ENCODE measurements around the gene LIX1L. TPM values are rescaled to one million over a fixed set of nuclear protein-coding genes. Genes with fewer than 3 reads are reported as not detected.

LIX1L gene
- total RNA-seq, 1 donor: 50.8 TPM

DNA sequence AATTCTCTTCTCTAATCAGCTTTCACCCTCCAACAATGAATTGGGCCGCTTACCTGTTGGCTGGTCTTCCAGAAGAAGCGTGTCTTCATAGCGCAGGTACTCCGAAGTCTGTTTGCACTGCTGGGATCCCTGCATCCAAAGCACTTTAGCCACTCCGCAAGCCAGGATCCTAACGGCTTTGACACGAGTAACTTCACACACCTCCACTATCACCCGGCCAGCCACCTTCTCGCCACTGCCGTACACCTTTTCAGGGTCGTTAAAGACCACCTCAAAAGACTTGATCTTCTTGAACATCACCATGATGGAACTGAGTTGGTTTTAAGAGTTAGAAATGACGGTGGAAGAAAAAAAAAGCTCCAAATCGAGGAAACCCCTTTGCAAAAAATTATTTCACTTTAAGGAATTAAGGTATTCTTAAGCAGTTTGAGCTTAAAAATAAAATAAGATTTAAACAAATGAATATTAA lies 38.2 kb upstream of the LIX1L start:
- TF ChIP-seq, protein P1, sequence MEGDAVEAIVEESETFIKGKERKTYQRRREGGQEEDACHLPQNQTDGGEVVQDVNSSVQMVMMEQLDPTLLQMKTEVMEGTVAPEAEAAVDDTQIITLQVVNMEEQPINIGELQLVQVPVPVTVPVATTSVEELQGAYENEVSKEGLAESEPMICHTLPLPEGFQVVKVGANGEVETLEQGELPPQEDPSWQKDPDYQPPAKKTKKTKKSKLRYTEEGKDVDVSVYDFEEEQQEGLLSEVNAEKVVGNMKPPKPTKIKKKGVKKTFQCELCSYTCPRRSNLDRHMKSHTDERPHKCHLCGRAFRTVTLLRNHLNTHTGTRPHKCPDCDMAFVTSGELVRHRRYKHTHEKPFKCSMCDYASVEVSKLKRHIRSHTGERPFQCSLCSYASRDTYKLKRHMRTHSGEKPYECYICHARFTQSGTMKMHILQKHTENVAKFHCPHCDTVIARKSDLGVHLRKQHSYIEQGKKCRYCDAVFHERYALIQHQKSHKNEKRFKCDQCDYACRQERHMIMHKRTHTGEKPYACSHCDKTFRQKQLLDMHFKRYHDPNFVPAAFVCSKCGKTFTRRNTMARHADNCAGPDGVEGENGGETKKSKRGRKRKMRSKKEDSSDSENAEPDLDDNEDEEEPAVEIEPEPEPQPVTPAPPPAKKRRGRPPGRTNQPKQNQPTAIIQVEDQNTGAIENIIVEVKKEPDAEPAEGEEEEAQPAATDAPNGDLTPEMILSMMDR (IDR thresholded peaks at IDR 0.05; ENCODE audit: insufficient read depth, low read length): no peak
- DNase-seq (ENCODE audit: low read depth): no peak

DNA sequence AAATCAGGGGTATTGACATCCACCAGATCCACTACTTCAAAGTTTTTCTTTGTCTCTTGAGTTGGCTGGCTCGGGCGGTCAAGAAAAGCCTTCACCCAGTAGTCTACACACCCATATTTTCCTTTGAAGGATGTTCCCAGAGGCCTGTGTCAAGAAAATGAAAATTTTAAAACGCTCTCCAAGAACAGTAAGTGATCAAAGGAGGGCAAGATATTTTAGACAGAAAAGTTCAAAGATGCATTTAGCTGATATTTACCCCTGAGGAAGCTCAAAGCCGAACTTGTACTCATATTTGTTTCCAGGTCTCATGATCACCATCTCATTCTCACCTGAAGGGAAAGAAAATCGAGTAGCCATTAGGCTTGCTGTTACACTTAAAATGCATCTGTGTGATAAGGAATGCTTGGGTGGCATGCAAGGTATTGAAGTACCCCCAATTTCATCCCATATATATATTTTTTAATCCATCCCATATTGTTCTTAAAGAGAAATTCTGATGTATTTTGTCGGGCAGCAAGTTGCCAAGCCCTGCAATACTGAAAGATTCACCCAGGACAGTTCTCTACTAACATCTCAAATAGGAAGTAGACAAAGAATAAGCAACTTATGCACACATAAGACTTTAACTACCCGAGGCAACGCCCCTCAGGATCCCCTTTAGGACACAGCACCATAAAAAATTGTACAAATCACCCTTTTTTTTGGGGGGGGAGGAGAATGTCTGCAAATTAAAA lies 37.5 kb upstream of the LIX1L start:
- H3K4me3 ChIP-seq (ENCODE audit: low read depth, low read length): peak overlapping the region; percentile 99
- TF ChIP-seq, protein P1 (IDR thresholded peaks at IDR 0.05; ENCODE audit: insufficient read depth, low read length): no peak
- no peak for DNase-seq (ENCODE audit: low read depth)

More for the DNA sequence above, 38.2 kb upstream of the LIX1L start:
- peak overlapping the region; percentile 99 for H3K4me3 ChIP-seq (ENCODE audit: low read depth, low read length)

DNA sequence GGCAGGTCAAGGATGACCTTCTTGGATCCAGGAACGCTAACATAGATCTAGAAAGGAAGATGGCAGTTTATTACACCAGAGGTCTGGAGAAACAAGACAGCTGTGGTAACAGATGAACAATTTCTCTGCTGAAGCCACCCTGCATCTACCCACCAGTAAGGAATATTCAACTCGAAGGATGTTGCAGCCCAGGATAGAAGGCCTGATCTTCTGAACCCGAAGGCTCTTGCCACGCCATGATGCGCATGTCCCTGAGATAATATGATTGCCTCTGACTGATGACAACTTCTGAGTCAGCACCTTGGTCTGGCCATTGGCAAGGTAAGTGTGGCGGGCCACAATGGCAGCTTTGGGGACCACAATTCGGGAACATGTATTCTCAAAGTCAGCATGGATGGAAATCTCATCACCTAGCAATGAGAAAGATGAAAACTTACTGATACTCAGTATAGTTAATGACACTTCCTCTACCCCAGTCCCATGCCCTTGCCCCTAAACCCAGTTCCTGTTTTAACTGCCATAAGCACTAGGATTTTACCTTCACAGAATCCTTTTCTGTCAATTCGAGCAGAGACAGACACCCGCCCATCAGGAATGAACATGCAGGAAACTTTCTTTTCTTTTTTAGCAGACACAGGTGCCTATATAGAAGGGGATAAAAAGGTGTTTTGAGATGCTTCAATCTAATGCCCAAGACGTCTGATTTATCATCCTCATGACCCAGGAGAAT lies 36.7 kb upstream of the LIX1L start:
- DNase-seq (ENCODE audit: low read depth): no peak
- peak overlapping the region; percentile 99 for H3K4me3 ChIP-seq (ENCODE audit: low read depth, low read length)
- TF ChIP-seq, protein P1 (IDR thresholded peaks at IDR 0.05; ENCODE audit: insufficient read depth, low read length): no peak

DNA sequence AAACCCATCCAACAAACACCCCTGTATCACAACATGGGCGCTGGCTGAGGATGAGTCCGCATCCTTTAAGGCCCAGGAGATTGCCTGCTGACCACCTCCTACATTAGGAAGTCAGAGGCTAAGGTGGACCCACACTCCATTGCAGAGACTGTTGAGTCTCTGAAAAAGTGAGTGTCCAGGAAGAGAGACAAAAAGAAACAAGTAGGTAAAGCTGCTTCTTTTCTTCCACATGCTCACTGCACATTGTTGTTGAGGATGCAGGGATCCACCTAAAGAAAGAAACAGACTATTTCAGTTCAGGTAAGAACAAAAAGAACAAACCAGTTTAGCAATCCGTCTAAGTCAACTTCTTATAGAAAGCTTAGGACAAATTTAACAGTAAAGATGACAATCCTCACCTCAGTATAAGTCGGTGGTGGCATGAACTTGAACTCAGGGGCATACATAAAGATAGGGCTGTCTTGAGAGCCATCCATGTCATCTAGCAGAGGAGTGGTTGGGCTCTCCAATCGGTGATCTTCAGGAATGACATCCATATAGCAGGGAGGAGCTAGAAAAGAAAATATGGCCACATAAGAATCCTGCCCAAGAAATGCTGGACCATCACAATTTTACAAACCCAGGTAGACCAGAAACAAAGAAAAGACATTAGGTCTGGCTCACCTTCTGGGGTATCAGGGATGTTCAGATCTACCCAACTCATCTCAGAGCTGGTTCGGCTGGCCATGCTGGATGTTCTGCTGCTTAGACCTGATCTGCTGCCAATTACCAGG lies 36.0 kb upstream of the LIX1L start:
- TF ChIP-seq, protein P1 (IDR thresholded peaks at IDR 0.05; ENCODE audit: insufficient read depth, low read length): peak; percentile 9
- DNase-seq (ENCODE audit: low read depth): no peak
- H3K4me3 ChIP-seq (ENCODE audit: low read depth, low read length): peak overlapping the region; percentile 99

DNA sequence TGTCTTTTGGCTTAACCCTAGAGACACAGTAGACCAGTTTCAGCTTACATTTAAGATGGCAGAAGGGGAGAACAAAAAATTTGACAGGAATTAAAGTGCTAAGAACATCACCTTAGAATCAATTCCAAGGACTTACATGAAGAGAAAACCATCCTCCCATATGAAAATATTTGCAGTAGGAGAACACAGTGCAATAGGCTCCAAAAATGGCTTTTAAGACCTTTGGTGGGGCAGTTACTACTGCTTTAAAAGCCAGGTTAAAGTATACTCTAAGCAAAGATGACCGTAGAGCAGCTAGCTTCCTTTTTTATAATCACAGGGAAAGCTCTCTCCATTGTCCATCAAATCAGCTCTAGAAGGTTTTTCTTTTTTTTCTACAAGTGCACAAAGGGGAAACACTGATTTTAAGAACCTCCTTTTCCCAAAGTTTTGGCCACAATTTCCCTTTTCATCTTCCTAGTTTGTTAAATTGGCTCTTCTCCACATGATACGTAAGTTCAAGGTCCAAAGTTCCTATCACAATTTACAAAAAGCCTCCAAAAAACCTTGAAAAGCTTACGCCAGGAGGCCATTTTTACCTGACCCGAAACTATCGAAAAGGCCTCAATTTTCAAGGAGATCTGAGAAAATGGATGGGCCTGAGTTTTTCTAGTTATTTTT lies 35.3 kb upstream of the LIX1L start:
- TF ChIP-seq, protein P1 (IDR thresholded peaks at IDR 0.05; ENCODE audit: insufficient read depth, low read length): no peak

DNA sequence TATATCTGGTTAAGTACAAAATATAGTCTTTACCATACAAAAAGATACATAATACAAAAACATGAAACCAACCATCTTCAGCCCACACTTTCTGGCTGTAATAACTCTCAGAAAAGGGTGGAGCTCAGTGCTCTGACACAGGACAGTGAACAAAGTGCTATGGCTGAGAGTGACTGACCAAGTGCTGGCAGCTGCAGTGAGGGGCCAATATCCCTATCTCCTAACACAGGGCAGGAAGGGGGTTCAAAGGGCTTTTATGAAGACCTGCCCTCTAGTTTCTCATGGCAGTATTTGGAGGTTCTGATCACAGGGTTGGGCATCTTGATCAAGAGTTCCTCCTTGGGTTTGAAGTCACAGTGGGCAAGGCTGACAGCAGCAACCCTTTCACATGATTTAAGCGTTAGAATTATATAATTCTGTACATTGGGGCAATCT lies 34.7 kb upstream of the LIX1L start:
- H3K4me3 ChIP-seq (ENCODE audit: low read depth, low read length): peak overlapping the region; percentile 99
- TF ChIP-seq, protein P1 (IDR thresholded peaks at IDR 0.05; ENCODE audit: insufficient read depth, low read length): no peak
- no peak for DNase-seq (ENCODE audit: low read depth)

More for the DNA sequence above, 35.3 kb upstream of the LIX1L start:
- DNase-seq (ENCODE audit: low read depth): no peak
- peak overlapping the region; percentile 99 for H3K4me3 ChIP-seq (ENCODE audit: low read depth, low read length)
